HL-60 (cell line): ENCODE data around the gene CTCF.

ENCODE experiments used
- POLR2AphosphoS5 ChIP-seq: IDR thresholded peaks from 2 replicates; pipeline ENCODE4 v1.6.1; 2012; ENCODE audit warnings: low read depth
- REST ChIP-seq: IDR thresholded peaks from 2 replicates; pipeline ENCODE4 v1.6.1; 2012; ENCODE audit warnings: low read depth; ENCODE audit not compliant: insufficient replicate concordance
- SPI1 ChIP-seq: IDR thresholded peaks from 2 replicates; pipeline ENCODE4 v1.6.1; 2012; ENCODE audit warnings: low read depth, mild to moderate bottlenecking, borderline replicate concordance
- TF ChIP-seq, protein P1 (sequence below): IDR thresholded peaks from one replicate; pipeline ENCODE4 v1.5.1; 2011; ENCODE audit warnings: low read length, control low read depth, inconsistent platforms; ENCODE audit not compliant: insufficient read depth

DNA sequence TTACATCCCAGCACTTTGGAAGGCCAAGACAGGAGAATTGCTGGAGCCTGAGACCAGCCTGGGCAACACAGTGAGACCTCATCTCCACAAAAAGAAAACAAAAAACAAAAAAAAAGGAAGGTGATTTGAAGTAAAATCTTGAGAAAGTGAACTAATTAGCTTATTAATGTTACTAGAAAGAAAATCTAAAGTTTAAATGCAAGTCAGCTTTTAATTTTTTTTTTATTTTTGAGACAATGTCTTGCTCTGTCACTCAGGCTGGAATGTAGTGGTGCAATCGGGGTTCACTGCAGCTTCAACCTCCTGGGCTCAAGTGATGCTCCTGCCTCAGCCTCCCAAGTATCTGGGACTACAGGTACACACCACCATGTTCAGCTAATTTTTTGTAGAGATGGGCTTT, 3.5 kb upstream of the CTCF start:
- TF ChIP-seq, protein P1, sequence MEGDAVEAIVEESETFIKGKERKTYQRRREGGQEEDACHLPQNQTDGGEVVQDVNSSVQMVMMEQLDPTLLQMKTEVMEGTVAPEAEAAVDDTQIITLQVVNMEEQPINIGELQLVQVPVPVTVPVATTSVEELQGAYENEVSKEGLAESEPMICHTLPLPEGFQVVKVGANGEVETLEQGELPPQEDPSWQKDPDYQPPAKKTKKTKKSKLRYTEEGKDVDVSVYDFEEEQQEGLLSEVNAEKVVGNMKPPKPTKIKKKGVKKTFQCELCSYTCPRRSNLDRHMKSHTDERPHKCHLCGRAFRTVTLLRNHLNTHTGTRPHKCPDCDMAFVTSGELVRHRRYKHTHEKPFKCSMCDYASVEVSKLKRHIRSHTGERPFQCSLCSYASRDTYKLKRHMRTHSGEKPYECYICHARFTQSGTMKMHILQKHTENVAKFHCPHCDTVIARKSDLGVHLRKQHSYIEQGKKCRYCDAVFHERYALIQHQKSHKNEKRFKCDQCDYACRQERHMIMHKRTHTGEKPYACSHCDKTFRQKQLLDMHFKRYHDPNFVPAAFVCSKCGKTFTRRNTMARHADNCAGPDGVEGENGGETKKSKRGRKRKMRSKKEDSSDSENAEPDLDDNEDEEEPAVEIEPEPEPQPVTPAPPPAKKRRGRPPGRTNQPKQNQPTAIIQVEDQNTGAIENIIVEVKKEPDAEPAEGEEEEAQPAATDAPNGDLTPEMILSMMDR: no peak
- TF ChIP-seq POLR2AphosphoS5 (no peak), REST (no peak), SPI1 (no peak)
